NCI-H187 (cell line): ENCODE measurements around the gene SALL4.
"Not testable (repeated sequence)": the region's sequence is repeated elsewhere in the genome, so short reads cannot be mapped to it uniquely, and the experiment has no call there.

Experiments used
- DNase-seq, 2 experiments: peaks; one replicate each; lab custom pipeline; 2025; lab: John Stamatoyannopoulos, UW

SALL4 gene

DNA sequence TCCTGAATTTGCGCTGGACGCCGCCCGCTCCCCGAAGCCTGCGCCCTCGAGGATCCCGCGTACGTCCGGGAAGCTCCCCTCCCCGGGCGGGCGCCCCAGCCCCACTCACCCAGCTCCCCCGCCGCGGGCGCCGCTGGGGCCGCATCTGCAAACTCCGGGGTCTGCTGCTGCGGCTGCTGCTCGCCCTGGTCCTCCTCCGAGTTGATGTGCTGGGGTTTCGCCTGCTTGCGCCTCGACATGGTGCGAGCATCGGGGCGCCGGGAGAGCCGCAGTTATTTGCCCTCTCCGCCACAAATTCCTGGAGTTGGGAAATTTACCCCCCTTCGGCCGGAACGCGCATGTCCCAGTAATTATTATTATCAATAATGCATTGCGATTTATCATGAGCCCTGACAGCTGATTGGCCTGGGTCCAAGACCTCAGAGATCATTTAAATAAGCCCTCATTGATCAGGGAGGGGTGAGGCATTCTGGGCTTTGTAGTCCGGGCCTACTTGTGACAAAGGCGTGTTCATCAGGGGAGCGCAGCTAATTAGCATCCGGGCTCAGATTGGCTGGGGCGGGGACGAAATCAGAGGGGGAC is at the start of gene SALL4:
SALL4 (minus strand) TSS at position 352 of the 582 bp plus-strand sequence; CDS start at position 239, 113 bp downstream.
- no peak for DNase-seq

DNA sequence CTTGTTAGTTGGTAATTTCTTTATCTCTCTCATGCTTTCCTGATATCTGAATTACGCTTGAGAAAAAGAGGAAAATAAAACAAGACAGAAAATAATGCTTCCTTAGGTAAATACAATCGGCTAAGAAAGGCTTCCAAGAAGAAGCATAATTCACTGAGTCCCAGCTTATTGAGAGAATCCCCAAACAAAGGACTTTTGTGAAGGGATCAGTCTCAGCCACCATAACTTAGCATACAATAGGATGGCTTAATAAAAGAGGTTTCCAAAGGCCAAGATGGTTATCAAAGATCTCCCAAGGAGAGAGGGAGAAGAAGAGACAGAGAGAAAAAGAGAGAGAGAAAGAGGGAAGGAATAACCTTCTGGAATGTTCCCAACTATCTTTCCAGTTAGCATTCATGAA is 46.0 kb upstream of the SALL4 start:
- DNase-seq: no peak

DNA sequence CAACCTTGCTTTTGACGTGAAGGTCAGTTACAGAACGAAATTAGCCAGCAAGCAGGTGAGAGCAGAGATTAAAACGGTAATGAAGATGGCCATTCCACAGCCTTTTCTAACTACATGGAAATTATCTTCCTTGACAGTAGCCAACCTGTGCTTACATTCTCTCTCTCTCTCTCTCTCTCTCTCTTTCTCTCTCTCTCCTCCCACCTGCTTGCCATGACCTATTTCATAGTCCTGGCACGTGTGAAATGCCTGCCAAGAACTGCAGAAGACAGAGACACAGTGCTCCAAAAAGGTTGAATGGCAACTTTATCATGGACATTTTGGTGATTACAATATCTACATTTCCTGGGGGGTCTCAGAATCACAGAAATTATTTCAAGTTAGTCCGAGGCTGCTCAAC is 38.5 kb upstream of the SALL4 start:
- DNase-seq: no peak

DNA sequence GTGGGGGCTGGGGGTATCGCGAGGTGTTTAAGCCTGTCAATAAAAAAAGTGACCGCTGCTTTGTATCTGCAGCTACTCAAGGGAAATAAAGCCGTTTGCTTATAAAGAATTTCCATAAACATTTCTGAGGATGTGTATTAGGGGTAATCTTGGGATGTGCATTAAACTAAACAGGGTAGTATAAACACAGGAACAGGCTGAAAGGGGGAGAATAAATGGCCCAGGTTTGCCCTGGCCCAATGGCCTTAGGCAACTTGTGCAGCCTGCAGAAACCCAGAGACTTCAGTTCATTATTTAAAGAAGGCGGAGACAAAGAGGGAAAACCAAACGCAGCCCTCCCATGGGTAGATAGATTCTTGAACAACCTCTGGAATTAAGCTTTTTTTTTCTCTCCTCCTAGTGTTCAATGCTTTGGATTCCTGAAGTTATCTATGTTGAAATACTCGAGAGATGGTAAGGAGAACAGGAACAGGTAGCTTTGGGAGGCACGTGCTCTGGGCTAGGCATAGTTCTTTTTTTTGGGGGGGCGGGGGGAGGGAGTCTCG is 35.6 kb upstream of the SALL4 start:
- DNase-seq: no peak

DNA sequence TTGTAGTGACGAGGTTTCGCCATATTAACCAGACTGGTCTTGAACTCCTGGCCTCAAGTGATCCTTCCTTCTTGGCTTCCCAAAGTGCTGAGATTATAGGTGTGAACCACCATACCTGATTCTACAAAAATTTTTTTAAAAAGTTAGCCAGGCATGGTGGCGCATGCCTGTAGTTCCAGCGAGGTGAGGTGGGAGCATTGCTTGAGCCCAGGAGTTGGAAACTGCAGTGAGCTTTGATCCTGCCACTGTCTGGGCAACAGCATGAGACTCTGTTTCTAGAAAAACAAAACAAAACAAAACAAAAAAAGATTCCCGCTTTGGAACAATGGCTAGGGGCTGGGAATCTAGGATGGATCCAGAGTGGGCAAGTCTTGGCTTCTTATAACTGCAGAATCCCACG is 35.1 kb upstream of the SALL4 start:
- DNase-seq: no peak

DNA sequence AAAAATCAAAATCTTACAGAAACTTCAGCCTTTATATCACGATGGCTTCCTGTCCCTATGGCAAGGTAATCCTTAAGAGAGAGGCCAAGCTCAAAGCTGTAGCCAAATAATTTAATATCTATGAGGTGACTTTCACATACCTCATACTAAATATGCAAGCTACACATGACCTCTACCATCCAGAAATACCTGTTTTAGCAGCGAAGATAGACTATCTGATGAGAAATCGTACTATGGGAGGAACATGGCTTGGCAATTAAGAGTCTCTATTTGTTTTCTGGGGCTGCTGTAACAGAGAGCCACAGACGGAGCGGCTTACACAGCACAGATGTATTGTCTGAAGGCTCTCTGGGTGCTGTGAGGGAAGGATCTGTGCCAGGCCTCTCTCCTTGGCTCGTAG is 31.0 kb upstream of the SALL4 start:
- DNase-seq: no peak

DNA sequence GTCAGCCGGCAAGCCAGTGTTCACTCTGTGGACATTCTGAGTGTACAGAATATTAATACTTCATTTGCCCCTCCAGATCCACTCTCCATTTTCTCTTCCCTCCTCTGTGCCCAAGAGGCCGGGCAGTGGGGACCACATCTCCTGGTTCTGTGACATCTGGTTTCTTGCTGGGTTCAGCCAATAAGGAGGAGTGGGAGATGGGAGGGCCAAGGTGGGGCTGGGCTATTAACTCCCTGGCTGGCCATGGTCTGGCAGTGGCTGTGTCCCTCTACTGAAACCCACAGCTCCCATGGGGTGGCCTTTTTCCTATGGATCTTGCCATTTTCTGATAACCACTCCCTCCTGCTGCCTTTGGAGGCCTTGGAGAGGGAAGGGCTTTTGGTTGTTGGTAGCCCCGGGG is 30.0 kb upstream of the SALL4 start:
- no peak for DNase-seq

DNA sequence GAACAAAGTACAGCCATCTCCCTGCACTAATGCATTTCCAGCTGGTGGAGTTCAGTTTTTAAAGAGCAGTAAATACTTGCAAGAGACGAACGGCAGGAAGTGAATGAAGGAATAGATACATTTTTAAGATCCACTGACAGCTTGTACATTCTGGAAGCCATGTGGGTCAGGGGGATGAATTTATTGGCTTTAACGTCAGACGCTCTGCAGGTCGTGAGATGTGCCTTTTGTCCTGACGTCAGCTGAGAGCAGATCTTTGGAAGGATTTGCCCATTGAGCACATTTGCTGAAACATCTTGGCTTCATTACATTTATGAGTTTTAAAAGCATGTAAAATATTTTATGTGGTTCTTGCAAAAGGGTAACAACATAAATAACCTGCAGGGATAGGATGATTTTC is 29.5 kb upstream of the SALL4 start:
- no peak for DNase-seq

DNA sequence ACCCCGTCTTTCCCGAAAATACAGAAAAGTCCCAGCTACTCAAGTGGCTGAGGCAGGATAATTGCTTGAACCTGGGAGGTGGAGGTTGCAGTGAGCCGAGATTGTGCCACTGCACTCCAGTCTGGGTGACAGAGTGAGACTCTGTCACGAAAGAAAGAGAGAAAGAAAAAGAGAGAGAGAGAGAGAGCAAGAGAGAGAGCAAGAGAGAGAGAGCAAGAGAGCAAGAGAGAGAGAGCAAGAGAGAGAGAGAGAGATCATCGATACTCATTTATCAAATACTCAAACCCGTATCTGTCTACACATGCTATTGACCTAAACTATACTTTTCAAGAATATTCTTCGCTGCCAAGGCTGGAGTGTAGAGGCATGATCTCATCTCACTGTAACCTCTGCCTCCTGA is 28.2 kb upstream of the SALL4 start:
- DNase-seq: no peak

DNA sequence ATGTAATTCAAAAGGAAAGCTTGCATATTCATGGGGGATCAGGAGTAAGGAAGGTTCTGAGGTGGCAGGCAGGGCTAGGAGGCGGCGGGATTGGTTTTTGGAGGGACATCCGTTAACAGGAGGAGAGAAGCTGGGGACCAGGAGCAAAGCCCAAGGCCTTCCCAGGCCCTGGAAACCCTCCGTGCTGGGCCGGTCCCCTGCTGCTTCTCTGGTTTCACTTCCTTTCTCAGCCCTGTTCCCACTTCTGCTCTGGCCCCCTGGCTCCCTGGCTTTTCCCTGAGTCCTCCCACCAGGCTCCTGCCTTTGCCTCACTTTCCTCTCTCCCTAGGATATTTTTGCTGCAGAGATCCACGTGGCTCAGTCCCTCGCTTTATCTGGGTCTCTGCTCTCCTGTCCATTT is 26.4 kb upstream of the SALL4 start:
- DNase-seq: no peak

DNA sequence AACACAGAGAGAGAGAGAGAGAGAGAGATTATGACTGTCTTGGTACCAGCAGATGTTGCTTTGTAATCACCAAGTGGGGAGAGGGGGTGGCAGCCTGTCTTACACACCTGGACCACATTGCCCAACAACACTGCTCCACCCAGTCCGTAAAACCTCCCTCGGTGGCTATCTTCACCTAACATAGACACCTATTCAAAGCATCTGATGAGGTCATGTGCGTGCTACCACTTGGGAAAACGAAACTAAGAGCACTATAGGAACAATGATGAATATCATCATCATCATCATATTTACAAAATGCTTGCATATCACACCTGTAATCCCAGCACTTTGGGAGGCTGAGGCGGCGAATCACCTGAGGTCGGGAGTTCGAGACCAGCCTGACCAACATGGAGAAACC is 24.1 kb upstream of the SALL4 start:
- DNase-seq: no peak

DNA sequence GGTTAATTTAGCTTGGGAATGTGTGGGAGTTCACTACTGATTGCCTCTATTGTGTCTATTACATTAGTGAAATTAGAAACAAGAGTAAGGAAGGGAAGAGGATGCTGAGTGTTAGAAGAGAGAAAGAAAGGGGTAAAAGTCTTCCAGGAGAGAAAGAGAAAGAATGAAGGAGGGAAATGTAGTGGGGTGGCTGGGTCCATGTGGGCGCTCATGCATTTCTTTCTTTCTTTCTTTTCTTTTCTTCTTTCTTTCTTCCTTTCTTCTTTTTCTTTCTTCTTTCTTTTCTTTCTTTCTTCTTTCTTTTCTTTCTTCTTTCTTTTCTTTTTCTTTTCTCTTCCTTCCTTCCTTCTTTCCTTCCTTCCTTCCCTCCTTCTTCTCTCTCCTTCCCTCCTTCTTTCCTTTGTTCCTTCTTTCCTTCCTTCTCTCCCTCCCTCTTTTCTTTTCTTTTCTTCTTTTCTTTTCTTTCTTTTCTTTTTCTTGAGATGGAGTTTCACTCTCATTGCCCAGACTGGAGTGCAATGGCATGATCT is 16.2 kb upstream of the SALL4 start:
- DNase-seq: no peak

DNA sequence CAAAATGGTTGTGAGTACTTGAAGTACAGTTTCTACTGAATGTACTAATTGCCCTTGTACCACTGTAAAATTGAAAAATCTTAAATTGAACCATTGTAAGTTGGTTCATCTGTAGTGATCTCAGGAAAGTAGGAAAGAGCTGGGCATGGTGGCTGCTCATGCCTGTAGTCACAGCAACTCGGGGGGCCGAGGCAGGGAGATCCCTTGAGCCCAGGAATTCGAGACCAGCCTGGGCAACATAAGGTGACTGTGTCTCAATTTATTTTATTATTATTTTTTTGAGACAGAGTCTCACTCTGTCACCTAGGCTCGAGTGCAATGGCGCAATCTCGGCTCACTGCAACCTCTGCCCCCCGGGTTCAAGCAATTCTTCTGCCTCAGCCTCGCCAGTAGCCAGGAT is 14.5 kb upstream of the SALL4 start:
- not testable (repeated sequence) for DNase-seq

DNA sequence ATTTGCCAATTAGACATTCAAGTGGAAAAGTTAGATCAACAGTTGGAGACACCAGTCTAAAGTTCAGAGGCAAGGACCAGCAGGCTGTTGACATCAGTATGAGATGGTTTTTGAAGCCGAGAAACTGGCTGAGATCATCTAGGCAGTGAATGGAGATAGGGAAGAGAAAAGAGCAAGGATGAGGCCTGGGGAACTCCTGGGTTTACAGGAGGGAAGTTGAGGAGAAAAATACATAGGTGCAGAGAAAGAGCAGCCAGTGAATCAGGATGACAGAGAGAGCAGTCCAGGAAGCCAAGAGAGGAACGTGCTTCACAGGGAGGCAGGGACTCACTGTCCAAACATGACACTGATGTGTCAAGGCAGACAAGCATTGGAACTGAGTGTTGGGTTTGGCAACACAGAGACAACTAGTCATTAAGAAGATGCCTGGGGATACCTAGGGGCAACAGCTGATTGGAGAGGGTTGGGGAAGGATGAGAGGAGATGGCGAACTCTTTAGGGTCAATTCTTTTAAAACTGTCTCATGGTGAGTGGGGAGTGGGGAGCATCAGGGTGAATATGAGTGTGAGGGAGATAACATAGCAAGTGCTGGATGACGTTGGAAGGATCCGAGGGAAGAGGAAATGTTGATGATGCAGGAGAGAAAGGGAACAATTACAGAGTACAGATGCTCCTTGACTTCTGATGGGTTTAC is 13.2 kb upstream of the SALL4 start:
- DNase-seq: no peak

DNA sequence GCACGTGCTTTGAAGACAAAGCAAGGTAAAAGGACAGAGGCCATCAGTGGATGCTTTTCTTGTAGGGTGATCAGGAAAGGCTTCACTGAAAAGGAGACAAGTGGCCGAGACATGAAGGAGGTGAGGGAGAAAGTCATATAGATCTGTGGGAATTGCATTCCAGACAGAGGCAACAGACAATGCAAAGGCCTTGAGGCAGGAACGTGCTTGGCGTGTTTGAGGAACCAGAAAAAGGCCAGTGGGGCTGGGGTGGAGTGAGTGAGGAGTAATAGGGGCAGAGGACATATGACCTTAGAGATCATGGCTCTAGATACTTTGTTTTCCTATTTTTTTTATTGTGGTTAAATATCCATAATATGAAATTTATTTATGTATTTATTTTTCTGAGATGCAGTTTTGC is 10.5 kb upstream of the SALL4 start:
- no peak for DNase-seq

DNA sequence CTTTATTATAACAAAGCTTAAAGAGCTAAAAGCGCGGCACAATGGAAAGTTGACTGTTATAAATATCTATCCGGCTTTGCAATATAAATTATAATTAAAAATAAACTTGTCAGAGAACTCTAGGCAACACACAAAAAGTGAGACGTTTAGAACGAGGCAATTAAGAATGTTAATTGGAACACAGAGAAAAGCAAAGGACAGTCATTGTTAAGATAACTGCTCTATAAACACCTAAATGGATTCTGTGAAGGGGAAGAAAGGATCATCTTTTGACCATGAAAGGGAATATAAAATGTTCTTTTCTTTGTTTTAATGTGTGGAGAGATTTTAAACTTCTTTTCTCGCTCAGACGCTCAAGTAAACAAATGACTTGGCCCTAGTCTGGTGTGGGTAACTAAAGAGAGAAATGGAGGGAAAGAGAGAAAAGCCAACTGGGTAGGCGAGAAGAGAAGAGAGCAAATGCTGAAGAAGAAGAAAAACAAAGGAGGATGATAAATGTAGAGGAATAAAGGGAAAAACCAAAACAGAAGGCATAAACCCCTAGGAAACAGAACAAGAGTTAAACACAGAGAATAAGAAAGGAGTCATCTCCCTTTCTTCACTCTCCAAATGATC is 9.3 kb upstream of the SALL4 start:
- no peak for DNase-seq

DNA sequence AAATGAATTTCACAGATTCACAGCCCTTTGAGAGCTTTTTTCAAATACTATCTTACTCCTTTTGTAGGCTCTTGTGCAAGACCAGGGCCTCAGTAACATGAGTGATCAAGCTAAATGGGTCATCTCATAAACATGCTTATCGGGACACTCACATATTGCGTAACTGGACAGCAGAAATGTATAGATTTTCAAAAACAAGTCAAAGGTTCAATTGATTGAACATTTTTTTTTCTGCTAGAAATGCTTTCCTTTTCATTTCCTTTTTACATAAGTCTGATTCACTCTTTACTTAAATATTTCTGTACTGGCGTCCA is 8.7 kb upstream of the SALL4 start:
- no peak for DNase-seq

DNA sequence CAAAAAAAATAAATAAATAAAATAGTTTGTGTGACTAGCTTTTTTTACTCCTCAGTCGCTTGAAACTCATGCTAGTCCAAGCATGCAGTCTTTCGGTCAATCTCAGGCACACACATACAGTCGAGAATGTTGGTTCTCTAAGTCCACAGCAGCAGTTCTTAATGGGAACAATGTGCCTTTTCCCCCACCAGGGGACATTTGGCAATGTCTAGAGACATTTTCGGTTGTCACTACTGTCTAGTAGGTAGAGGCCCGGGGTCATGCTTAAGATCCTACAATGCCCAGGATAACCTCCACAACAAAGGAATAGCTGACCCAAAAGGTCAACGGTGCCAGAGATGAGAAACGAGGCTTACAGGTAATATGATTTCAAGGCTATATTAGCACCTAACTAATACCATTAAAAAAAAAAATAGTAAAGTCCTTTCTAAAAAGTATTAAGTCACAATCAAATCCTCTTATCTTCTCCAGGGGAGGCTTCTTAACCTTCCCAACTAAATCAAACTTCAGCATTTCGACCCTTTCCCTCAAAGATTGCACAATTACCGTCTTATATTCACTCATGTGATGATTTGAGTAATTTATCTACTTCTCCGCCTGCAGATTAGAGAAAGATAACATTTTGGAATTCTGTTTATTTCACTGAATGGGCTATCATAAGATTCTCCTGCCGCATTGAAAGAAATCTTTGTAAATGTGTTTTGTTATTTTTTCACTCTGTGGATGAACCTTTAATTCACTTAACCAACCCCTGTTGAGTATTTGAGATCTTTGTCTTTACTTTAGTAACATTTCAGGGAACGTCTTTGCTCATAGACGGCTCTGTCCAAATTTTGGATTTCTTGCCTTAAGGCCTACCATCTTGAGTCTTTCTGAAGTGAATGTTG is 8.1 kb upstream of the SALL4 start:
- DNase-seq: no peak

DNA sequence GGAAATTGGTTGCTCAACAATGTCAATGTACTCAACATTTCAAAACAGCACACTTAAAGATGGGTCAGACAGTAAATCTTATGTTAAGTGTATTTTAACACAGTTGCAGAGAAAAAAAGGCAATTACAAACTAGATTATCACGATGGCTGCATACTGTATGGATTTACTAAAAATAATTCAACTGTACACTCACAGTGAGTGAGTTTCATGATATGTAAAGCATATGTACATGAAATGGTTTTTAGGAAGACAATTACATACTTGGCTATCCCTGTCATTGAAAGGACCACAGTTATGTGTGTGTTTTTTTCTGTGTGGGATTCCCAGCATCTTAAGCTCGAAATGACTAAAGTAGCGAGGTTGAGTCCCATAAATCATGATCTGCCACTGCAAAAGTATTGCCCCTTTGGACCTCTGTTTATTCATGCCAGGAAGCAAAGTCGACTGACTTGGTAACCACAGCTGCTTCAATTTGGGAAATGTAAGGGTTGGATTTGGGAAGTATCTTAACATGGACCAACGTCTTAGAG is 5.5 kb upstream of the SALL4 start:
- DNase-seq: no peak

DNA sequence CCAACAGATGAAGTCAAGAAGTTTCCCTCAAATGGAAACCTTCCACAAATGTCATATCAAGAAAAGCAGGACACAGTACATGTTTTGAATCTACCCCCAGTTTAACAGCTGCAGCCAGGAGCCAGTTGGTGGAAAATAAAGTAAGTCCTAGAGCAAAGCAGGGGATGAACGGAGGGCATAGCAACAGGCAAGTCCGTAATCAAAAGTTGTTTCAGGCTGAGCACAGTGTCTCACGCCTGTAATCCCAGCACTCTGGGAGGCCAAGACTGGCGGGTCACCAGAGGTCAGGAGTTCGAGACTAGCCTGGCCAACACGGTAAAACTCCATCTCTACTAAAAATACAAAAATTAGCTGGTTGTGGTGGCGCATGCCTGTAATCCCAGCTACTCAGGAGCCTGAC is 2.4 kb upstream of the SALL4 start:
- DNase-seq: no peak

DNA sequence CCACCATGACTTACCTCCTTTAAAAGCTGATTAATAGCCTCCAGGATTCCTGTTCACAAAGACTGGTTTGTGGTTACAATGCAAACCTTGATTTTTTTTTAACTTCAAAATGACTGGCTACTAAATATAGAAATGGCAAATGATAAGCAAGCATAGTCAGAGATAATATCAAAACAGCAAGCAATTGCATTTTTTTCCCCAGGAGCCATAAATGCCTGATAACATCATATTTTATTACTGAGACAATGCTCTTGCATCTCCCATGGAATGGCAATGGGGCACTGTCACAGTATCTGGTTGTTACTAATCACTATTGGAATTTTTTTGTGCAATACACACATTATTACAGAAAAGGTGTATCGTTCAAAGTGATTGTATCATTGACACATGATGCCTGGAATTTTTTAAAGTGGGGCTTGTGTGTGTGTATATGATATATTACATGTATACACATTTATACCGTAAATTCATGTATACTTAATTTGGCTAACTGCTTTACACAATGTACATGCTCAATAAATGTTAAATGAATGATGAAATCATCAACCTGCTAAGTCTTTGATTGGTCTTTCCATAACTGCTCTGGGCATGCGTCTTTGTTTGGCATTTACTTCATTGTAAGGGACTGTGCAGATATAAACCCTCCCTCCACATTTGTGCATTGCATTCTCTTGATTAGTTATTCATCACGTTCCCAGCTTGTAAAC is 980 bp upstream of the SALL4 start:
- DNase-seq: no peak

DNA sequence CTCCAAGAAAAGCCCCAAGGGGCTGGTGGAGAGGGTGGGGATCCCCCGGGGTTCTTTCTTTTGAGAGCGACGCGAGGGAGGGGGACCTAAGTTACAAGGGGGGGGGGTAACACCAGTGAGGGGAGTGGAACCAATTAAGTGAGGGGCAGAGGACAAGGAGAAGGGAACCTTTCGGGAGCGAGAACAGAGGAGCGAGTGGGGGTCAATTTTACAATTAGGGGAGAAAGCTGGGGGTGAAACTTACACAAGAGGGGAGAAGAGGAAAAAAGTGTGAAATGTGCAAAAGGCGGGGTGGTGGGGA is 548 bp downstream of the SALL4 start:
- no peak for DNase-seq
